ENCODE measurements around the gene H3-3A.

H3-3A gene

GRCh38 chr1:226062558-226063223 lies at the start of gene H3-3A:
TSS of gene H3-3A (plus strand) at chr1:226062716. CDS start at chr1:226064352, 1,636 bp downstream.
- peak; percentile 96 for DNase-seq (ENCODE audit: low read depth, low spot score)

- DNase-seq (ENCODE audit: low read depth, low spot score), result no peak
Measured at GRCh38 chr1:226017070-226017469, 45.4 kb upstream of the H3-3A start.

DNA sequence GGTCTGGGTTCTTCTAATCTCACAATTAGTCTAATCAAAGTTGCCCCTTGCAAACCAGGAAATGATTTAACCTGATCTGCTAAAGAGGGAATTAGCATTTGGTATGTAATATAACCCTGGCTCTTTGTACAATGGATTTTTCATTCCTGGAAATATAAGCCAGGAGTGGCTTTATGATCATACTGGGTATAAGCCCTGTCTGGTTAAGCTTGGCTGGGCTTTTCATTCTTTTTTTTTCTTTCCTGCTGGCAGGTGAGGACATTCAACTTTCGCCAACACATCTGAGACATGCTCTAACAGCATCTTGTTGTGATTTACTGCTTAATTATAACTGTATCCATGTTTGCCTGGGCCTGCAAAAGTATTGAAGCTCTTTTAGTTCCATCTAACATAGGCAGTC lies 42.9 kb upstream of the H3-3A start:
- DNase-seq (ENCODE audit: low read depth, low spot score), result no peak

DNA sequence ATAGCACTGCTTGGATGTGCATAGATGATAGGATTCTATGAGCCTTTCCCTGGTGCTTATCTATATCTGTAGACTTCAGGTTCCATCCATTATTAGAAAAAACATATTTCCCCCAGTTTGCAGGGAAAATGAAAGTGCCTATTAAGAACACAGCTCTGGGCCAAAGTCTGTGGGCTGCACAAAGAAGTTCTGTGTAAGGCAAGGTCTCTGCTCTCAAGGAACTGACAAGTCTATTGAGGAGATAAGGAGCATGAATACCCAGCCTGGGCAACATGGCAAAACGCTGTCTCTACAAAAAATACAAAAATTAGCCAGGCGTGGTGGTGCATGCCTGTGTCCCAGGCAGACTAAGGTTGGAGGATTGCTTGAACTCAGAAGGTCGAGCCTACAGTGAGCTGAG lies 41.1 kb upstream of the H3-3A start:
- DNase-seq (ENCODE audit: low read depth, low spot score), result no peak

DNA sequence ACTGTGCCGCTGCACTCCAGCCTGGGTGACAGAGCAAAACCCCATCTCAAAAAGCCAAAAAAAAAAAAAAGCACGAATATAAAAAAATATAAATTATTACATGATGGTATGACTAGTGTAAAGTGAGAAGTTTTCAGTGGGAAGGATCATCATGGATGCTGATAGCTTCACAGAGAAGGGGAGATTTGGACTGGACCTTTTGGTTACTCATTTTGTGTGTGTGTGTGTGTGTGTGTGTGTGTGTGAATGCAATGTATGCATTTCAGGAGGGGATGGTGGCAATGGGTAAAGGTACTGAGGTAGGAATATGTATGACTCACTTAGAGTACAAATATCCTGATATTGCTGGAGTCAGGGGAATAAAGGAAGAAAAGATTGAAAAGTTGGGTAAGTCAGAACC lies 40.7 kb upstream of the H3-3A start:
- no peak for DNase-seq (ENCODE audit: low read depth, low spot score)

DNA sequence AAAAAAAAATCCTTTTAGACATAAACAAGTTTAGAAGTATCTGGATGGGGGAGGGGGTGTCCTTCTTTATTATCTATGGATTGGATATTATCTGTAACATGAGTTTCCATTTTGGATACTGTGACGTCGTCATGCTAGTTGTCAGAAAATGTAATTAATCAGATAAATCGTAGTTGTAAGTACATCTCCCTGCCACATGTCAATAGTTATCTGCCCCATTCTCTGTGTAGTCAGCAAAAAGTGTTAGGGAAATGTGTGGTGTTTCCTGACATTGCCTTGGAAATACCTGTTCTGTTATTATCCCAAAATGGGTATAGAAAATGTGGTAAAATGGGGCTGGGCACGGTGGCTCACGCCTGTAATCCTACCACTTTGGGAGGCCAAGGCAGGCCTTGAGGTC lies 38.8 kb upstream of the H3-3A start:
- no peak for DNase-seq (ENCODE audit: low read depth, low spot score)

DNA sequence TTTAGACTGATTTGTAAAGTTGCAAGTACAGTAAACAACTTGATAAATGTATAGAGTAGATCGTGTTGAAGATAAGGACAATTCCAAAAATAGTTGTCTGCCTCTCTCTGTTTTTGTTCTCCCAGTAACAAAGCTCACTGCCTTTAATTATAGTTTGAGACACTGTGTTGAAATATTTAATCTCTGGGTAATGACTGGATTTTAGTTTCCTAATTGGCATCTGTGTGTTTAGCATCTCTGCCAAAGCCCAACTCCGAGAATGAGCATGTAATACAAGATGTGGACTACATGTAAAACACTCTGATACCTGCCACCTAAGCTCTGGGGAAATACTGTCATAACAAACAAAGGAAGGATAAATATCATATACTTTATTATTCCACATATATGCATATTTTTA lies 35.7 kb upstream of the H3-3A start:
- DNase-seq (ENCODE audit: low read depth, low spot score), result no peak

DNA sequence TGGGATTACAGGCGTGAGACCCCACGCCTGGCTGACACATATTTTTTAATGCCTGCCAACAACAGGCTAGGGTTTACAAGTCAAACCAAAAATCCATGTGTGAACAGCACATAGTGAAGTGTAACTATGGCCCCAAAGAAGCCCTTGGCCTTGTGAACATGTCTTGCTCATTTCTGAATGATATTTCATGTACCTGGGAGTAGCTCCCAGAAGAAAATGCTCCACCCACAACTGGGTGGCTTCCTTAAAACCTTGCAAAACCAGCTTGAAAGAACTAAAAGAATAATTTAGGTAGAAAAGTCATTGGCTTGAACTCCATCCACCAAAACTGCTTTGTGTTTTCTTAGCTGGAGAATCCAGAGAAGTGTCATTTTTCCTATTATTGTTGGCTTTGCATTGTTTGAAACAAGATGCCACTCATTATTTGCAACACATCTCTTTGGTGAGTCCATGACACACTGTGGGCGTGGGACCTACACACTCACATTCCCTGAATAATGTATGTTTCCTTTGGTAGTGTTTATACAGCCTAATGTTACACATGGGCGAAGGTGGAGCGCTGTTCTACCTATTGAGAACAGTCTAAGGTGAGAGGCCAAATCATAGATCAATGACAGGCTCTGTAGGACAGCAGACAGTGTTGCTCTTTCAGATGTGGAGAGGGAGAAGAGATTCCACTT lies 34.8 kb upstream of the H3-3A start:
- DNase-seq (ENCODE audit: low read depth, low spot score), result no peak

DNA sequence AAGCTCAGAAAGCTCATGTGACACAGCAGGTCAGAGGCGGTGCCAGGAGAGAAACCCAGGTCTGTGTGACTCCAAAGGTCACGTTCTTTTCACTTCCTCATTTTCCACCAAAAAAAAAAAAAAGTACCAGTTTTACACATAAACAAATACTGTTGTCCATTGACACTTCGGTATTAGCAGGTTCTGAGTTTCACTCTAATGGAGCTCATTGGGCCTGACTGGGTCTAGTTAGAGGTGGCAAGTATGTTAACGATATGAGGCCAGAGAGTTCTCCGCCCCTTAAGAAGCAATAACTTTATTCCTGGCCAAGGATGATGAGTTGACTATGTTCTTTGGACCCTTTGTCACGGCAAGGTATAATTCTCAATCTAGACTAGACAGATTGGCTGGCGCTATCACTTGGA lies 33.4 kb upstream of the H3-3A start:
- DNase-seq (ENCODE audit: low read depth, low spot score), result no peak

- no peak for DNase-seq (ENCODE audit: low read depth, low spot score)
Measured at GRCh38 chr1:226029568-226030225, 32.8 kb upstream of the H3-3A start.

DNA sequence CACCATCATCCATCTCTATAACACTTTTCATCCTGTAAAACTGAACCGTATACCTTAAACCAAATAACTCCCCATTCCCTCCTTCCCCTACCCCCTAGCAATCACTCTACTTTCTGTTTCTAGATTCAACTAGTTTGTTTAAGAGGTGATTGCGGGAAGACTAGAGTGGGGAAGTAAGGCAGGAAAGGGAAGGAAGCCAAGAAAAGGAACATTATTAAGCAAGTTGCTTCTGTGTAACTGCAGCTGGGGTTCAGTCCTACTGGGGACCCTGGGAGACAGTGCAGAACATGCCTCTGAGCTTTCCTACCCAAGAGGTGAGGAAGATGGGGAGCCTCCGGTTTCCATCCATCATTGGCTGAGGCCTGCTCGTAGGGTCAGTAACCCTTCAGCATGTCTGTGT lies 28.9 kb upstream of the H3-3A start:
- no peak for DNase-seq (ENCODE audit: low read depth, low spot score)

DNA sequence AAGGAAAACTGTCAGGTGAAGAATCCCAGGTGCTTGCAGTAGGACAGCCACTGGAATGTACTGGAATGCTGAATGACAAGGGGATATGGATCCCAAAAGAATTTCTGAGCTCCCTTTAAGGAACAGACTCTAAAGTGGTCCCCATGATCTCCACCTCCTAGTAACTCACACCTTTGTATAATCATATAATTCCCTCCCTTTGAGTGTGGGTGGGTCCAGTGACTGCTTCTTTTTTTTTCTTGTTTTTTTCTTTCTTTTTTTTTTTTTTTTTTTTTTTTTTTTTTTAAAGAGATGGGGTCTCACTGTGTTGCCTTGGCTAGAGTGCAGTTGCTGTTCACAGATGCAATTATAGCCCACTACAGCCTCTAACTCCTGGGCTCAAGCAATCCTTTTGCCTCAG lies 28.5 kb upstream of the H3-3A start:
- DNase-seq (ENCODE audit: low read depth, low spot score), result no peak

GRCh38 chr1:226034482-226034881 lies 28.0 kb upstream of the H3-3A start:
- DNase-seq (ENCODE audit: low read depth, low spot score), result no peak

GRCh38 chr1:226035915-226036314 lies 26.6 kb upstream of the H3-3A start:
- DNase-seq (ENCODE audit: low read depth, low spot score), result no peak

DNA sequence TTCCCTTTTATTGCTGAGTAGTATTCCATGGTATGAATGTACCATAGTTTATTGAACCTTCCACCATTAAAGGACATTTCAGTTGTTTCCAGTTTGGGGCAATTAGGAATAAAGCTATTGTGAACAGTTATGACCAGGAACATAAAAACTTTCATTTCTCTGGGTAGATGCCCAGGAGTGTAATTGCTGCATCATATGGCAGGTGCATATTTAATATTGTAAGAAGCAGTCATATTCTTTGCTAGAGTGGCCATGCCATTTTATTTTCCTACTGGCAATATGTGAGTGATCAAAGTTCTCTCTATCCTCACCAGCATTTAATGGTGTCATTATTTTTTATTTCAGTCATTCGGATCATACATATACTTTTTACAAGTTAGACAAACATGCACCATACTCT lies 23.9 kb upstream of the H3-3A start:
- no peak for DNase-seq (ENCODE audit: low read depth, low spot score)

DNA sequence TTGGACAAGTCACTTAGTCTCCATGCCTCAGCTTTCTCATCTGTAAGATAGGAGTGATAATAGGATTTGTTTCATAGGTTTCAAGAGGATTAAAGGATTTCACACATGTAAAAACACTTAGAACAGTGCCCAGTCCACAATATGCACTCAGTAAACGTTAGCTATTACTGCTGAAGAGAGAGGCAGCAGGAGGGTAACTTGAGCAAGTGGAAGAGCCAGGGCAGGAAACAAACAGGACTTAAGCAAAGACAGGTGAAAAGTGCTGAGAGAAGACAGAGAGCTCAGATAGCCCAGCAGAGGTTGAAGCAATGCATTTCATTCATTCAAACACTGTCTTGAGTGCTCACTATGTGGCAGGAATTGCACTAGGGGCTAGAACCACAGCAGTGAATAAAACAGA lies 21.1 kb upstream of the H3-3A start:
- no peak for DNase-seq (ENCODE audit: low read depth, low spot score)

GRCh38 chr1:226044514-226045101 lies 17.9 kb upstream of the H3-3A start:
- no peak for DNase-seq (ENCODE audit: low read depth, low spot score)

DNA sequence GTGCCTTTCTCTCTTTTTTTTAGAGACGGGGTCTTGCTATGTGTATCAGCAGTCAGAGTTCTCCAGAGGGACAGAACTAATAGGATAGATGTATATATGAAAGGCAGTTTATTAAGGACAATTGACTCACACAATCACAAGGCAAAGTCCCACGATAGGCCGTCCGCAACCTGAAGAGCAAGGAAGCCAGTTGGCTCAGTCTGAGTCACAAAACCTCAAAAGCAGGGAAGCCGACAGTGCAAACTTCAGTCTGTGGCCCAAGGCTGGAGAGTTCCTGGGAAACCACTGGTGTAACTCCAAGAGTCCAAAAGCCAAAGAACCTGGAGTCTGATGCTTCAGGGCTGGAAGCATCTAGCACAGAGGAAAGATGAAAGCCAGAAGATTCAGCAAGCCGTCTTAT lies 16.3 kb upstream of the H3-3A start:
- DNase-seq (ENCODE audit: low read depth, low spot score), result no peak

DNA sequence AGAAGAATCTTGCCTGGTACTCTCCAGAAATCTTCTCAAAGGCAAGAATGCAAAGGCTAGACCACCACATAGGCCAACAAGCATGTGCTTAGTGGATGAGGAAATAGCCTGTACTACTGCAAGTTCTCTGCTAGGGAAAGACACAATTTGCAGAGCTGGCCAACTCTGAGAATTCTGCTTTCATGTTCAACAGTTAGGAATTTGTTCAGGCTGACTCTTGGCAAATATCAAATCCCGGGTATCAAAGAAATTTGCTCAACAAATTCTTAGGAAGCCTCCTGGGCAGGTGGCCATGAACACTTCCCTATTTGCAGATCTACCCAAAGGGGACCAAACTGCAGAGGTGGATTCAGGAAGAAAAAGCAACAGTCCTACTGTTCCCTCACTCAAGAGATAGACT lies 15.0 kb upstream of the H3-3A start:
- DNase-seq (ENCODE audit: low read depth, low spot score), result no peak

- no peak for DNase-seq (ENCODE audit: low read depth, low spot score)
Measured at GRCh38 chr1:226048886-226049285, 13.6 kb upstream of the H3-3A start.

DNA sequence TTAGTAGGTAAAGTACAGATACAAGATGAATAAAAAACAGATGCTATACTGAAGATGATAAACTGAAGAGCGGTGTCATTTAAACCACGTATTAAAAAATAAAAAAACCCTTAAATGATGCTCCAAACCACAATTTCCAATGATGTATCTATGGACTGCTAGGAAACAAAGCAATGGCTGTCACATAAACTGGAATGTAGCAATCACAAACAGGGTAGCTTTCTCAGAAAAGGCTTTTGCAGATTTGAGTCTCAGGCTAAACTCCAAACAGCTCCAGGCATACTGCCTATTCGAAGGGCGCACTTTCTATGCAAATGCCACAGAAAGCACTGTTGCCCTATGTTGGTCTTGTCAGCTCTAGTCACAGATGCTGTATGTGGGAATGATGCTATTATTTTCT lies 12.4 kb upstream of the H3-3A start:
- DNase-seq (ENCODE audit: low read depth, low spot score), result no peak

GRCh38 chr1:226051365-226051764 lies 11.2 kb upstream of the H3-3A start:
- DNase-seq (ENCODE audit: low read depth, low spot score), result no peak

GRCh38 chr1:226052061-226052460 lies 10.5 kb upstream of the H3-3A start:
- no peak for DNase-seq (ENCODE audit: low read depth, low spot score)

Measured in activated naive CD8-positive, alpha-beta T cell treated with anti-CD3 and anti-CD28 coated beads, Interleukin-2, amount 50 U/mL, for 16 hours (primary cell).